Ascending aorta (tissue), 2 donors: ENCODE data around the gene MCC. TPM values are rescaled to one million over a fixed set of nuclear protein-coding genes. Genes with fewer than 3 reads are reported as not detected.

ENCODE experiments used
- DNase-seq, 2 donors: peaks; one replicate each; pipeline ENCODE4 v3.0.0-alpha.2; 2019; ENCODE audit warnings: low spot score in 2 of 2
- H3K27ac ChIP-seq, 2 donors: fragments of 200-600 bp; sonication (generic); one replicate each; pipeline ENCODE4 v1.5.1; 2016 to 2017; ENCODE audit warnings: mild to moderate bottlenecking in 1 of 2
- H3K27me3 ChIP-seq: fragments of 200-600 bp; sonication (generic); one replicate; pipeline ENCODE4 v1.5.1; 2017
- H3K36me3 ChIP-seq, 2 donors: fragments of 200-600 bp; sonication (generic); one replicate each; pipeline ENCODE4 v1.5.1; 2016
- H3K4me1 ChIP-seq, 2 donors: fragments of 200-600 bp; sonication (generic); one replicate each; pipeline ENCODE4 v1.5.1; 2016 to 2017; ENCODE audit warnings: mild to moderate bottlenecking in 1 of 2
- H3K4me3 ChIP-seq, 2 donors: fragments of 200-600 bp; sonication (generic); one replicate each; pipeline ENCODE4 v1.5.1; 2016 to 2017; ENCODE audit warnings: mild to moderate bottlenecking in 1 of 2
- H3K9me3 ChIP-seq, 2 donors: fragments of 200-600 bp; sonication (generic); one replicate each; pipeline ENCODE4 v1.5.1; 2016
- CTCF ChIP-seq, 3 experiments: fragments of 200-600 bp in 2 of 3; fragments of 450-650 bp in 1 of 3; sonication (generic) in 2 of 3; IDR thresholded peaks; one replicate each; pipeline ENCODE4 v1.5.1; 2016 to 2019; ENCODE audit warnings: antibody characterized with exemption in 3 of 3, mild to moderate bottlenecking in 1 of 3, moderate library complexity in 1 of 3
- intact Hi-C: fragments of 100-400 bp; cut with DNase I; formaldehyde crosslinking; loops from one replicate; pipeline ENCODE4 v1.15.1; 2023
- total RNA-seq: library from RNA; depleted of rRNA; stranded (reverse); fragments of >200 nt; gene quantifications from one replicate; pipeline ENCODE4 v1.1.0, GENCODE V29; 2016

Gene MCC
- total RNA-seq, 1 donor from 2014 or later = 67.9 TPM

- H3K4me1 ChIP-seq = no peaks in the 10 kb centered on the region
- no peaks in the 10 kb centered on the region for H3K36me3 ChIP-seq
- no peak overlapping the region for H3K27ac ChIP-seq
- no peak for DNase-seq
- no peak overlapping the region for H3K4me3 ChIP-seq
- H3K9me3 ChIP-seq = no peaks in the 10 kb centered on the region
- no peak for TF ChIP-seq CTCF (IDR thresholded peaks at IDR 0.05)
- intact Hi-C loops = no loop called here
- no peaks in the 10 kb centered on the region for H3K27me3 ChIP-seq
Measured at GRCh38 chr5:113268232-113268631, 220.0 kb downstream of the MCC start.

- Histone ChIP-seq H3K4me3 (no peak overlapping the region), H3K36me3 (no peaks in the 10 kb centered on the region), H3K9me3 (no peaks in the 10 kb centered on the region), H3K27me3 (no peaks in the 10 kb centered on the region), H3K27ac (no peak overlapping the region), H3K4me1 (no peaks in the 10 kb centered on the region)
- intact Hi-C loops = no loop called here
- TF ChIP-seq CTCF (IDR thresholded peaks at IDR 0.05) = no peak
- no peak for DNase-seq
Measured at GRCh38 chr5:113267361-113267900, 220.8 kb downstream of the MCC start.

- TF ChIP-seq CTCF (IDR thresholded peaks at IDR 0.05) = no peak
- intact Hi-C loops = no loop called here
- Histone ChIP-seq H3K4me3 (no peak overlapping the region), H3K36me3 (no peaks in the 10 kb centered on the region), H3K27me3 (no peaks in the 10 kb centered on the region), H3K27ac (no peak overlapping the region), H3K9me3 (no peaks in the 10 kb centered on the region), H3K4me1 (no peaks in the 10 kb centered on the region)
- DNase-seq = no peak
Measured at GRCh38 chr5:113266913-113267227, 221.4 kb downstream of the MCC start.

- no peaks in the 10 kb centered on the region for H3K27me3 ChIP-seq
- no peak overlapping the region for H3K4me3 ChIP-seq
- no peak overlapping the region for H3K27ac ChIP-seq
- no peaks in the 10 kb centered on the region for H3K36me3 ChIP-seq
- no peak for TF ChIP-seq CTCF (IDR thresholded peaks at IDR 0.05)
- intact Hi-C loops = no loop called here
- H3K9me3 ChIP-seq = no peaks in the 10 kb centered on the region
- no peaks in the 10 kb centered on the region for H3K4me1 ChIP-seq
- no peak for DNase-seq
Measured at GRCh38 chr5:113266227-113266912, 221.9 kb downstream of the MCC start.

GRCh38 chr5:113265190-113265589 is 223.1 kb downstream of the MCC start:
- no peaks in the 10 kb centered on the region for H3K27me3 ChIP-seq
- H3K4me3 ChIP-seq = no peak overlapping the region
- DNase-seq = no peak
- H3K36me3 ChIP-seq = no peaks in the 10 kb centered on the region
- H3K4me1 ChIP-seq = no peaks in the 10 kb centered on the region
- H3K9me3 ChIP-seq = no peaks in the 10 kb centered on the region
- no peak overlapping the region for H3K27ac ChIP-seq
- intact Hi-C loops = no loop called here
- TF ChIP-seq CTCF (IDR thresholded peaks at IDR 0.05) = no peak

- Histone ChIP-seq H3K4me3 (no peak overlapping the region), H3K27ac (no peak overlapping the region), H3K9me3 (no peaks in the 10 kb centered on the region), H3K36me3 (no peaks in the 10 kb centered on the region), H3K27me3 (no peaks in the 10 kb centered on the region), H3K4me1 (no peaks in the 10 kb centered on the region)
- DNase-seq = no peak
- intact Hi-C loops = no loop called here
- no peak for TF ChIP-seq CTCF (IDR thresholded peaks at IDR 0.05)
Measured at GRCh38 chr5:113264046-113264445, 224.2 kb downstream of the MCC start.
